Bone marrow (tissue), 2 donors: ENCODE data around the gene LIMS4.
"Not testable (repeated sequence)": the region's sequence is repeated elsewhere in the genome, so short reads cannot be mapped to it uniquely, and the experiment has no call there.

ENCODE experiments used
- DNase-seq, 2 donors: peaks; one replicate each; lab custom pipeline; 2025; lab: John Stamatoyannopoulos, UW

LIMS4 gene

GRCh38 chr2:110472171-110473058 is at the start of gene LIMS4:
Gene LIMS4 (minus strand): TSS chr2:110472816. CDS start chr2:110472778, 38 bp downstream.
- not testable (repeated sequence) for DNase-seq

GRCh38 chr2:110499755-110500377 is 27.2 kb upstream of the LIMS4 start:
- DNase-seq = not testable (repeated sequence)

- not testable (repeated sequence) for DNase-seq
Observed at GRCh38 chr2:110496027-110496426, 23.4 kb upstream of the LIMS4 start.

GRCh38 chr2:110494488-110494887 is 21.9 kb upstream of the LIMS4 start:
- DNase-seq = not testable (repeated sequence)

GRCh38 chr2:110488991-110489390 is 16.4 kb upstream of the LIMS4 start:
- not testable (repeated sequence) for DNase-seq

- DNase-seq = not testable (repeated sequence)
Observed at GRCh38 chr2:110482697-110483096, 10.1 kb upstream of the LIMS4 start.

- DNase-seq = not testable (repeated sequence)
Observed at GRCh38 chr2:110481200-110481599, 8.6 kb upstream of the LIMS4 start.

GRCh38 chr2:110480084-110480483 is 7.5 kb upstream of the LIMS4 start:
- not testable (repeated sequence) for DNase-seq

- not testable (repeated sequence) for DNase-seq
Observed at GRCh38 chr2:110477370-110477769, 4.8 kb upstream of the LIMS4 start.

- DNase-seq = not testable (repeated sequence)
Observed at GRCh38 chr2:110476952-110477351, 4.3 kb upstream of the LIMS4 start.

GRCh38 chr2:110475627-110476359 is 3.2 kb upstream of the LIMS4 start:
- DNase-seq = not testable (repeated sequence)

- DNase-seq = not testable (repeated sequence)
Observed at GRCh38 chr2:110474898-110475297, 2.3 kb upstream of the LIMS4 start.

GRCh38 chr2:110473059-110473358 is 393 bp upstream of the LIMS4 start:
- DNase-seq = not testable (repeated sequence)

- not testable (repeated sequence) for DNase-seq
Observed at GRCh38 chr2:110468921-110469320, 3.7 kb downstream of the LIMS4 start.

- not testable (repeated sequence) for DNase-seq
Observed at GRCh38 chr2:110465312-110465711, 7.3 kb downstream of the LIMS4 start.

- DNase-seq = not testable (repeated sequence)
Observed at GRCh38 chr2:110462458-110462857, 10.2 kb downstream of the LIMS4 start.

- not testable (repeated sequence) for DNase-seq
Observed at GRCh38 chr2:110460318-110460717, 12.3 kb downstream of the LIMS4 start.

GRCh38 chr2:110457214-110457590 is 15.4 kb downstream of the LIMS4 start:
- not testable (repeated sequence) for DNase-seq

- DNase-seq = not testable (repeated sequence)
Observed at GRCh38 chr2:110456291-110457213, 16.1 kb downstream of the LIMS4 start.

GRCh38 chr2:110455080-110455670 is 17.4 kb downstream of the LIMS4 start:
- not testable (repeated sequence) for DNase-seq

GRCh38 chr2:110450951-110451350 is 21.7 kb downstream of the LIMS4 start:
- DNase-seq = not testable (repeated sequence)
